Fibroblast of the conjunctiva (primary cell): ENCODE results near the gene PDP2.
"Not testable (repeated sequence)": the region's sequence is repeated elsewhere in the genome, so short reads cannot be mapped to it uniquely, and the experiment has no call there.

Experiments used
- DNase-seq: peaks from one replicate; pipeline ENCODE4 v3.0.0-alpha.2; 2010; ENCODE audit warnings: low read depth

The PDP2 gene

DNA sequence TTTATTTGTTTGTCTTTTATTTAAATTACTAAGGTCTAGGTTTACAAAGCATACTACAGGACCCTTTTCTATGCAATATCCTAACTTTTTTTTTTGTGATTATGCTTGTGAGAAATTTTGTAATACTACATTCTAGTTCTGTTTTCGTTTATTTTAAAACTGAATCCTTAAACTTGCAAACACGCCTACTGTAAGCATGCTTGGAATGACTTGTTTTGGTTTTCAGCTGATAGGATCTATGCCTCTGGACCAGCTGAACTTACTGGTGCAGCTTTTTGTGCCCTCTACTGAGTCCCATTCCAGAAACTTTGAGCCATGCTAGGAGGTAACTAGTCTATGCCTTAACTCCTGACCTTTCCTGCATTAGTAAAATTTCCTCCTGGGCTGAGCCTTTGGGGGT is 6.0 kb downstream of the PDP2 start:
- DNase-seq = no peak

DNA sequence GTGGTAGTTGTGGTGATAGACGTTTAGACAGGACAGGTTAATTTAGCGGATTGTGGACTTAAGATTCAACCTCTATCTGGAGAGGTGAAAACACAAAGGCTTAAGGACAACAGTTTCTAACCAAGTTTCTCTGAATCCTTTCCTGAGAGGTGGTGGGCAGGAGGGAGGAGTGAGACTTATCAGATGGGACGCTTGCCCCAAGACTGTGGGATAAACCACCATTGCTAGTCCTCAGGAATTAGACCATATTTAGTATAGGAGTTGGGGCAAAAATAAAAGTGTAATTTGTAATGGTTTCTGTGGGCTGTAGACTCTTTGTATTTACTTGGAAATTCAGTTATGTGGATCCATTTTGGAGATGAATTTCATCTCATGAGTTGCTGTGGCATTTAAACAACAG is 6.6 kb downstream of the PDP2 start:
- no peak for DNase-seq

DNA sequence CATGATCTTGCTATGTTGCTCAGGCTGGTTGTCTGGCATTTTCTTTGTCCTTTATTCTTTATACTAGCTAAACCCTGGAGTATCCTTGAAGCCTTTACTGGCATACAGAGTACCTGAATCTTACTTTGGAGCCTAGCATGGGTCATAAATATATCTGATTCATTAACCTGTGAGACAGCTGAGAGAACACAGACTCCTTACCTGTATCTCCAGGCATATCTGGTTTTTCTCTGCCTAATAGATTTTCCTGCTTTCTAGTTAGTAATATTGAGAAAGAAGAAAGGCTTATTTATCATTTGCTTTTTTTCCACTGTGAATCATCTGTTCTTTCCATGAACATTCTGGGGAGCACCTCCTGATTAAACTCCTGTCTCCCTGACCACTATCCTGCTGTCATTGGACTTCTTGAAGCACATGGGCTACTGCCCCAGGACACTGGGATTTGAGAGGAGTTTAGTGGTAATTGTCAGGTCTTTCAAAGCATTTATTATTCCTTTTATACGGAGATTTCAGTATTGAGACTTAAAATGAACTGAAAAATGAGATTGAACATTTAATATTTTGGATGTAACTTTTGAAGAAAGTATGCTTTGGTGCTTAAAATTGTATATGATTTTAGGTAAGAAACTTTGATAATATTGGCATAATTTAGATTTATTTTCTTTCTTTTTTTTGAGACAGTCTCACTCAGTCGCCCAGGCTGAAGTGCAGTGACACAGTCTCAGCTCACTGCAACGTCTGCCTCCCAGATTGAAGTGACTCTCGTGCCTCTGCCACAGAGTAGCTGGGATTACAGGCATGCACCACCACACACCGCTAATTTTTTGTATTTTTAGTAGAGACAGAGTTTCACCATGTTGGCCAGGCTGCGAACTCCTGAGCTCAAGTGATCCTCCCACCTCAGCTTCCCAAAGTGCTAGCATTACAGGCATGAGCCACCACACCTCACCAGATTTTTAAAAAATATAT is 8.6 kb downstream of the PDP2 start:
- no peak for DNase-seq

DNA sequence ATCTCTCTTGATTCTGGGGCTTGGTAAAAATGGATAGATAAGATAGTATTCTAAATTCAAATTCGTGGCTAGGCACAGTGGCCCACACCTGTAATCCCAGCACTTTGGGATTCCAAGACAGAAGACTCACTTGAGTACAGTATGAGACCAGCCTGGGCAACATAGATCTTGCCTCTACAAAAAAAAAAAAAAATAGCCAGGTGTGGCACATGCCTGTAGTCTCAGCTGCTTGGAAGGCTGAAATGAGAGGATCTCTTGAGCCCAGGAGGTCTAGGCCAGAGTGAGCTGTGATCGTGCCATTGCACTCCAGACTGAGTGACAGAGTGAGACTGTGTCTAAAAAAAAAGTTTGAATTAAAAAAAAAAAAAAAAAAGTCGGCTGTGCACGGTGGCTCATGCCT is 9.3 kb downstream of the PDP2 start:
- no peak for DNase-seq

DNA sequence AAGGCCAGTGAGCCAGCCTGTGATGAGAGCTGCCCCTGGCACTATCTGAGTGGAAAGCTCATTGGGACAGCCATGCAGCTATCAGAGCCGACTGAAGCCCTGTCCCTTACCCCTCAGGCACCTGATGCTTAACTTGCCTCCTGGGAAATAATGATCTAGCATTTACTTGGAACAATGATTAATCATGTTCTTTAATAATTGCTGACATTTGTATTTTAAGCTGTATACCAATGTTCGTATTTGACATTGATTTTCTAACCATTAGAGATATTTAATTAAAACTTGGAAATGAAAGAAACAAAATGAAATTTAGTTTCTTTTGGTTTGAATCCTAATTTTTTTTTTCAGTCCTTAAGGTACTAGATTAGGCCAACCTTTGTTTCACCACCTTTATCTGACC is 10.5 kb downstream of the PDP2 start:
- DNase-seq = no peak

DNA sequence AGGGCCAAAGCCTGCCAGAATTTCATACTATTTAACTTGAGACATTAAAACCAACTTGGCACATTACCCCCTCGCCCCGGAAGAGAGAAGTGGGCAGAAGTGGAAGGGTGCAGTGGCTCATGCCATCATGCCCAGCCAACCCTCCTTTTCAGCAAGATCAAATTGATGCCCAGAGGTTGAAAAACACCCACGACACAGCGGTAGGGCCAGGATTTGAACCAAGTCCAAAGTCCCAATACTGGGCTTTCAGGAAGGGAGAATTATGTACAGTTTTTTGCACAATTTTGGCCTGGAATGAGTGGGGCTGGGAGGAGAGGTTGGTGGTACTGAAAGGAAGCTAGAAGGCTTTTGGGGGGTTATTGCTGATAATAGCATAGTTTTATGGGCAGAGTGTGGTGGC is 11.0 kb downstream of the PDP2 start:
- no peak for DNase-seq

DNA sequence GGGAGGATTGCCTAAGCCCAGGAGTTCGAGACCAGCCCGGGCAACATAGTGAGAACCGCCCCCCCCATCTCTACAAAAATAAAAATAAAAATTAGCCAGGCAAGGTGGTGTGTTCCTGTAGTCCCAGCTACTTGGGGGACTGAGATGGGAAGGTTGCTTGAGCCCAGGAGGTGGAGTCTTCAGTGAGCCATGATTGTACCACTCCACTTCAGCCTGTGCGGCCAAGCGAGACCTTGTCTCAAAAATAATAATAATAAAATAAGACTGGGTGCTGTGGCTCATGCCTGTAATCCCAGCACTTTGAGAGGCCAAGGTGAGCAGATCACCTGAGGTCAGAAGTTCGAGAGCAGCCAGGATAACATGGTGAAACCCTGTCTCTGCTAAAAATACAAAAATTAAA is 11.5 kb downstream of the PDP2 start:
- no peak for DNase-seq

DNA sequence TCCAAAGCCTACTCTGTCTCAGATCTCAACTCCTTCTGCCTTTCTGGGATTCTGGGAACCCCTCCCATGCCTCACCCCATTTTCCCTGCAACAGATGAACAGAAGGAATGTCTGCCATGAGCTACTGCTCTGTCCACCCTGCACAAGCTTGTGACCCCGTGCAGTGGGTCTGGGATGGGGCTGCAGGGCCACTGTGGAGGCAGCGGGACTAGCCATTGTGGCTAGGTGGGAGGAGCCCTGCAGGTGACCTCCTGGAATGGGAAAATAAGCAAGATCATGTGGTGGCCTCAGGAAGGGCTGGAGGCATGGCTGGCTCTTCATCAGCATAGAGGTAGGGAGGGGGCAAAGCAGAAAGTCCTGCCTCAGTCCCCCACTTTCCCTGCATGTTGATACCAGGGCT is 13.7 kb downstream of the PDP2 start:
- no peak for DNase-seq

DNA sequence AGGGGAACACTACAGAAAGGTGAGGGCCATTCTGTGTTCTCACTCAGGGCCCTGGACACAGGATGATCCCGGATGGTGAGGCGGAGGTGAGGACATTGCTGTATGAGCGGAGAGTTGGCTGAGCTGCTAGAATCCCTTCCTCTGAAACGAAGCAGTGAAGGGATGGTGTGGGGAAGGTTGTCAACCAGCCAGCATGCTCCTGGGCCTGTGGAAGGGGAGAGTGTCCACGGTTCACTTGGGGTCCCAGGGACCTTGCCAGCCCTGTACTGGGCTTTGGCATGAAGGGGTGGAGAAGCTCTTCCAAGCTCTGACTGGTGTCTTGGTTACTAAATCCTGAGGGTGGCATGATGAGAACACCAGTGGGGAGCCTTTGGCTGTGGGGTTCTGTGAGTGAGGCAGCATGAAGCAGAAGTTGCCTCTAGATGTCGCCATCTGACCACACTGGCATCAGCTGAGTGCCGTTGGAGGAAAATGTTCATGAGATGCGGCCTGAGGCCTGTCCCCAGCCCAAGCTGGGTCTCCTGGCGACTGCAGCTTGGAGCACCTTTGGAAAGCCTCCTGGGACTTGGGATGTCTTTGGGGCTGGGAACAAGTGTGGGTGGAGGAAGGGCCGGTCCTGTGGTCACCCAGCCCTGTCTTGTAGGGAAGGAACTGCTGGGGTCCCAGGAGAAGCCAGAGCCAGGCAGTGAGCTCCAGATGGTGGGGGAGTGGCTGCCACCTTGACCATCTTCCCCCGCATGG is 14.8 kb downstream of the PDP2 start:
- peak; percentile 62 for DNase-seq

DNA sequence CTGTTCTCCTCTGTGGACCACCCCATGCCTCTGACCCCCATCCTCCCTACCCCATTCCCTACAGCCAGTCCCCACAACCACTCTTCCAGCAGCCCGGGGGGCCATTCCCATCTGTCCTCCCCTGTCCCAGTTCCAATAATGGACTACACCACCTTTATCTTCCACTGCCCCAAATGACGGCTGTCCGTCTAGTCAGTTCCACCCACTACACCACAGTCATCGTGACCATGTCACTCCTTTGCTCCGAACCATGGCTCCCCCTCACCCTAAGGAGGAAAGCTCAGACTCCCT is 15.3 kb downstream of the PDP2 start:
- no peak for DNase-seq

DNA sequence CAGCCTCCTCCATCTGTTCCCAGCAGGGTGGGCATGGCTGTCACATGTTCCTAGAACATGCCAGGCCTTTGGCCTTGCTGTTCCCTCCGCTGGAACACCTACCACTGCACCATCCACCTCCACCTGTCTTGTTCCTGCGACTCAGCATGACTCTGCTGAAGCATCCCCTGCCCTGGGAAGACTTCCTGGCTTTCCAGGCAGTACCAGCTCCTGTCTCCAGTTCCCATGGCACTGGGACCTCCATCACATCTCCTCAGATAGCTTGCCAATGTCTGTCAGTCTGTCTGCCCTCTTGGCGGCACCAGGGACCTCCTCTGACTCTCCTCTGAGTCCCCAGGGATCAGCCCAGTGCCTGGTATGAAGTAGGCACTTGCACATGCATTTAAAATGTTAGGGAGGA is 15.7 kb downstream of the PDP2 start:
- DNase-seq = no peak

DNA sequence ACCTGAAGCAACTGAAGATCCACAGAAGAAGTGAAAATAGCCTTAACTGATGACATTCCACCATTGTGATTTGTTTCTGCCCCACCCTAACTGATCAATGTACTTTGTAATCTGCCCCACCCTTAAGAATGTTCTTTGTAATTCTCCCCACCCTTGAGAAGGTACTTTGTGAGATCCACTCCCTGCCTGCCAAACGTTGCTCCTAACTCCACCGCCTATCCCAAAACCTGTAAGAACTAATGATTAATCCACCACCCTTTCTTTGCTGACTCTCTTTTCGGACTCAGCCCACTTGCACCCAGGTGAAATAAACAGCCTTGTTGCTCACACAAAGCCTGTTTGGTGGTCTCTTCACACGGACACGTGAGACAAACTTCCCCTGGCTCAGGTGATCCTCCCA is 16.4 kb downstream of the PDP2 start:
- not testable (repeated sequence) for DNase-seq

DNA sequence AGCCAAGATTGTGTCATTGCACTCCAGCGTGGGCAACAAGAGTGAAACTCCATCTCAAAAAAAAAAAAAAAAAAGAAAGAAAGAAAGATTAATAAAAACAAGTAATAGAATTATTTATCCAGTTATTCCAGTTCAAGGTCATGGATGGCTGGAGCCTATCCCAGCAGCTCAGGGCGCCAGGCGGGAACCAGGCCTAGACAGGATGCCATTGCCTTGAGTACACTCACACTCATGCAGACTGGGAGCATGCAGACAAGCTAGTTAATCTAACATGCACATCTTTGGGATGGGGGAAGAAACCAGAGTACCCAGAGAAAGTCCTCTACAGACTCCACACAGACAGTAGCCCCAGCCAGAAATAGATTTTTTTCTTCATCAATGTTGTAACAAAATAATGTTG is 17.9 kb downstream of the PDP2 start:
- DNase-seq = no peak

DNA sequence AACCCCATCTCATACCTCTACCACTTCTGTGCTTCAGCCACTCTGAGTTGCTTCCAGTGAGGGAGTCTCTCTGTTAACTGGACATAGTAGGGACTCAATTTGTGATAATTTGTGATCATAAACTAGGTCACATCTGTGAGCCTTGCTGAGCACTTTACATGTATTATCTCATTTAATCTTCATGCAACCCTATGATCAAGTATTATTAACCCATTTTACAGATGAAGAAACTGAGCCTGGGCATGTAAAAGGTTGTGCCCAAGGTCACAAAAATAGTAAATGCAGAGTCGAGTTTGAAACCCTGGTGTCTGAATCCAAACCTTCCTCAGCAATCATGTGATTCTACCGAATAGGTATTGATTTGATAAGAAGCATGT is 18.6 kb downstream of the PDP2 start:
- no peak for DNase-seq

DNA sequence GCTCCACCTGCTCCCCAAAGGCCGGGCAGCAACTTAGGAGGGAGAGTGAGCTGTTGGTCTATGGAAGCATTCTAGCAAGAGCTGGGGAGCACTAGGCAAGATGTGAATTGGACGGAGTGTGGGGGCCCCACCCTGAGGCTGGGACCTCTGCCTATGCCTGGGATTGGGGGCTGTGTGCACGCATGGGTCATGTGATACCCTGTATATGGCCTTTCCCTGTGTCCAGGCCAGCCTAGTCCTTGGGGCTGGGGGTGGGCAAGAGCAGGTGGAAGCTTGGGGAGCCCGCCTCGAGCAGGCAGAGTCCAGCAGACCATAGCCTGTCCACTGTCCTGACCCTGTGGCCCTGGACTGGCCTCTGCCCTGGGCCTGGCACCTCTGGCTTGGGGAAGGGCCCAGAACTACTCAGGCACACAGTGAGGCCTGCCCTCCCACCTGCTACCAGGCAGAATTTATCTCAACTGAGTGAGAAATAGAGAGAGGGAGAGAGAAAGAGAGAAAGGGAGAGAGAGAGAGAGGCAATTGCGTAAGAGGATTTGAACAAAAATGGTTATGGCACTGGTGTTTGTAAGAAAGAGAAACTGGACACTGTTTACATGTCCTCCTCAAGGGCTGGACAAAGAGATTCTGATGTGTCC is 19.1 kb downstream of the PDP2 start:
- peak; percentile 35 for DNase-seq

DNA sequence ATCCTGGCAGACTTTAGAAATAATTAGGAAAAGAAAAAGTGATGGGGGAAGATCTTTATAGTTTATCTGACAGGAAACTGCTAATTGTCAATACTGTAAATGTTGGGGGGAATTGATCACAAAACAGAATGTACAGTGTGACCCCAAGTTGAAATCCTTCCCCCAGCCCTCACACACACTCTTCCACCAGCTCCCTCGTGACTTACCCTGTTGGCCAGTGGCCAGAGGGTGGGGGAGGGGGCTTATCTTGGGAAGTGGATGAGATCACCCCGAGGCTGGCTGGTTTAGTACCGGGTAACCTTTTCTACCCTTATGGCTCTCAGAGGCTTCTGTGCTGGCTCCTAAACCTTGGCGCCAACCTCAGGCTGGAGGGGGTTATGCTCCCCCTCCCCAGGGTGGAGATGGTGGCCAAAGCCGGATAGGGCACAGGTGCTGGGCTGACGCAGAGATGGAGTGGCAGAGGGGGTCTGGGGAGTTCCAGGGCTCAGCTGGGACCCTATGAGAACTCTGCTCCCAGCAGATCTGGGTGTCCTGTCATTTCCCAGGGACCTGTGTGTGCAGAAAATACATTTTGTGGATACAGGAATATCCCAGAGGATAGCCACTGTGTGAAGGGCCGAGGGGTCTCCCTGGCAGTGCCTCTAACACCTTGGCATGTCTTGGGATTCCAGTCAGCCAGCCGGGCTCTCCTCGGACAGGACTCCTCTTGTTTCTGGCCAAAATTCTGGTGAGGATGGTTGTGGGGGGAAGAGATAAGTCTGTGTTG is 19.8 kb downstream of the PDP2 start:
- peak; percentile 46 for DNase-seq

DNA sequence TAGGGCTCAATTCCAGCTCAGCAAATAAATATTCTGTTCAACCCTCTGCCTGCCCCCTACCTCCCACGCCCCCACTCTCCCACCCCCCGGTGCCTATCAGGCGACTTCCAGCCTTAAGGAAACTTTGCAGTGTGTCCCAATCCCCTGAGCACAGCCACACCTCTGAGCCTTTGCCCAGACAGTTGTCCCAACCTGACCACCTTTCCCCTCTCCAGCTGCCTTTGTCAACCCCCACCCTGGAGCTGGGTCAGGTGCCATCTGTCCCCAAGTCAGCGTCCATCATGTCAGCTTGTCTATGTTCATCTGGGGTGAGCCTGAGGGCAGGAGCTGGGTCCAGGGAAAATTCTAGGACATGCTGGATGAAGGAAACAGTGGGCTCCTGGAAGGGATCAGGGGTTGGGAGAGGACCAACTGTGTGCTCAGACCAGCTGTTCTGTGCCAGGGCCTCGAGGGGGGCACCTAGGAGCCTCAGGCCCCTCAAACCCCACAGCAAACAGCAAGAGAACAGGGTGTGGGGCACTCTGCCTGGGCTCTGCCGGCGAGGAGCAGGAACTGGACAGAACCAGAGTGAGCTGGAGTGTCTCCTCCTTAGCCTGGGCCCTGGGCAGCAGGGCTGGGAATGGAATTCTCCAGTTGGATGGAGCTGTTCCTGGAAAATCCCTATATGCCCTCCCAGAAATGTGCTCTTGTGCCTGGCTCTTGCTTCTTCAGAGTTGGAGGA is 20.6 kb downstream of the PDP2 start:
- no peak for DNase-seq

DNA sequence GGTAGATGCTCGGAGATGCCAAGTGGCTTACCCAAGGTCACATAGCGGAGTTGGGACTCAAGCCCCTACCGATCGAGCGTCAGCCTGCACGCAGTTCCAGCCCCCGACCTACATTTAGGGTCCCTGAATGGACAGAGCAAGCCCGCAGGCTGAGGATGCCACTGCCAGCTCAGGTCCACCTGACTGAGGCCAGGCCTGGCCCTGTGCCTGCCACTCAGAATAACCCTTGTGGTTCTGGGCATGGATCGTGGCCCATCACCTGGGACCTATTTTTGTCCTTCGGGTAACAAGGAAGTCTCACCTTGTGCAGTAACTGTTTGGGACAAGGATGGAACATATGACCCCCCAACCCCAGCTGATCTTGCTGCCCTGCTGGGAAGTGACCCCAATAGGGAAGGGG is 21.3 kb downstream of the PDP2 start:
- no peak for DNase-seq

DNA sequence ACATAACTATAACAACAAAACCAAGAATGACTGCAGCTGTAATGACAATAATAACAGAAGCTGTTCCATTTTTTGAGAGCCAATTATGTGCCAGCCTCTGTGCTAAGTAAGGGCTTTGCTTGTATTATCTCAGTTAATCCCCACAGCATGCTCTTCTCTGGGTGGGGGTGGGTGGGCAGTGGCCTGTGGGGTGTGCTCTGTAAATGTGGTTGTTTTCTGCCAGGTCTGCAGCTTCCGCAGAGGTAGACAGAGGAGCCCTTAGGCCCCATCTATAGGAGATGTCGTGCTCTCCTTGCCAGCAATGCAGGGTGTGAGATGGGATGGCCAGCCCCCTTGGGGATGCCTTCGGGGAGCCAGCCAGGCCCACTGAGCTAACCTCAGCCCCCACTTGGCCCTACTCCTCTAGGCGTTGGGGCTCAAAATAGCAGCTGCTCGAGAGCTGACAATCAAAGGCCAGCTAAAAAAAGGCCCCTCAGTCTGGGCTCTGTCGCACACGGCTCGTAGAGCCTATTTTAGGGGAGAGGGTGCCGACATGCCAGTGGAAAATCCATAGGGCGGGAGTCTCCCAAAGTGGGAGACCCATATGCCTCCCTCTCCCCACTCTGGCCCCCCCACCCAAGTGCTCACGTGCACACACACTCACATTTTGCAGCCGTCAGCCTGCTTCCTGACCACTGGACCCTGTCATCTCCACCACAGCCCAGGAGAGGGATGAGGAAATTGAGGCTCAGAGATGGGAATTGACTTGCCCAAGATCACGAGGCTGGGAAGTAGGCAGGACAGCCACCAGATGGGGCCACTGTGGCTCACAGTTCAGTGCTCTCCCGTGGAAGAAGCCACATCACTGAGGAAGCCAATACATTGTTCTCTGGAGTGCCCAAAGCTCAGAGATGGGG is 22.6 kb downstream of the PDP2 start:
- no peak for DNase-seq

DNA sequence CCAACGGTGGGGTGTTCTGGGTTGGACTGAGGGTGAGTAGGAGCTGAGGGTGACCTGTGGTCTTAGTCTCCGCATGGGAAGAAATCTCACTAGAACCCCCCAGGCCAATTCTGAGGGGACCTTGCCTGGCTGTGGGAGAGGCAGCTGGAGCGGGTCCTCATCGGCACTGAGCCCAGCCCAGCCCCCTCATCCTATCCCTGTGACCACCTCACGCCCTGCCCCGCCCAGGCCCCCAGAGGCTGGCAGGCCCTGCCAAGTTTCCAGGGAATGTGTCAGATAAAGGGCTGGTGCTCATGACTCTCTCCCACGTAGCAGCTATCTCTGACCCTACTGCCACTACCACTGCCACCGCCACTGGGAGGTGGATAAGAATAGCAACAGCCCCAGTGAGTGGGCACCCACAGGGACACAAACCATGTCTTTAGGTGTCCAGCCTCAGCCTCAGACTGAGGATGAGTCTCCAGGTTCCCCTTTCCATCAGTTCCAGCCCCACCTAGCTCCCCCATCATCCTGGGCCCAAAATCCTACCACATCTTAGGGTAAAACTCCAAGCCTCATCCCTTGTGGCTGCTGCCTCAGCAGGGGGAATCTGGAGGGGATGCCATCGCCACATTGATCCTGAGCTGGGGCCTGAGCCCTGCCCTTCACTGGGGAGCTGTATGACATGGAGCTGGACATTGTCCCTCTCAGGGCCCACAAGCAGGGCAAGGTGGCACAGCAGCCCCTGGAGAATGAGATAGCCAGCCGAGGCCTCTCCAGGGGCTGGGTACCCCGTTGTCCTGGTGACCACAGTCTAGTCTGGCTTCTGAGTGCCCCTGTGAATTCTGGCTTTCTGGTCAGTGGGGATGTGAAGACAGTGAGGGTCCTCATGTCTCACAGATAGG is 23.5 kb downstream of the PDP2 start:
- no peak for DNase-seq
